Kidney epithelial cell (primary cell): ENCODE measurements around the gene ZNF263. TPM values are rescaled to one million over a fixed set of nuclear protein-coding genes. Genes with fewer than 3 reads are reported as not detected.

Source experiments
- DNase-seq: peaks from one replicate; pipeline ENCODE4 v3.0.0-alpha.2; 2010; ENCODE audit warnings: low read depth
- H3K27me3 ChIP-seq: 2 replicates; pipeline ENCODE4 v1.6.0; 2011; ENCODE audit warnings: low read length; ENCODE audit not compliant: control insufficient read depth, insufficient read depth
- H3K36me3 ChIP-seq: 2 replicates; pipeline ENCODE4 v1.5.1; 2011; ENCODE audit warnings: low read length; ENCODE audit not compliant: control insufficient read depth, insufficient read depth
- H3K4me3 ChIP-seq: 2 replicates; pipeline ENCODE4 v1.5.1; 2011; ENCODE audit warnings: low read depth, mild to moderate bottlenecking, control low read depth, low read length
- CTCF ChIP-seq: IDR thresholded peaks from 2 replicates; pipeline ENCODE4 v1.5.1; 2011; ENCODE audit warnings: mild to moderate bottlenecking, moderate library complexity, low read length, control low read depth, inconsistent platforms; ENCODE audit not compliant: insufficient read depth, poor library complexity, severe bottlenecking
- total RNA-seq: library from RNA; depleted of rRNA; stranded (reverse); fragments of >200 nt; gene quantifications from 2 replicates; pipeline ENCODE4 v1.2.3, GENCODE V29; 2015

ZNF263 gene
- total RNA-seq, 1 donor from 2014 or later = 44.5 TPM

GRCh38 chr16:3242709-3243108, 40.6 kb upstream of the ZNF263 start:
- no peak for DNase-seq
- no peak overlapping the region for H3K4me3 ChIP-seq
- no peak for TF ChIP-seq CTCF
- no peaks in the 10 kb centered on the region for H3K36me3 ChIP-seq
- H3K27me3 ChIP-seq = no peaks in the 10 kb centered on the region

- no peak for TF ChIP-seq CTCF
- Histone ChIP-seq H3K36me3 (no peaks in the 10 kb centered on the region), H3K27me3 (no peaks in the 10 kb centered on the region), H3K4me3 (no peak overlapping the region)
- DNase-seq = no peak
Measured at GRCh38 chr16:3243882-3244281, 39.4 kb upstream of the ZNF263 start.

- DNase-seq = no peak
- Histone ChIP-seq H3K4me3 (no peak overlapping the region), H3K27me3 (no peaks in the 10 kb centered on the region), H3K36me3 (no peaks in the 10 kb centered on the region)
- TF ChIP-seq CTCF = no peak
Measured at GRCh38 chr16:3246002-3246401, 37.3 kb upstream of the ZNF263 start.

GRCh38 chr16:3246876-3247275, 36.4 kb upstream of the ZNF263 start:
- no peak for DNase-seq
- no peaks in the 10 kb centered on the region for H3K27me3 ChIP-seq
- TF ChIP-seq CTCF = no peak
- no peaks in the 10 kb centered on the region for H3K36me3 ChIP-seq
- H3K4me3 ChIP-seq = no peak overlapping the region

- DNase-seq = no peak
- Histone ChIP-seq H3K27me3 (no peaks in the 10 kb centered on the region), H3K36me3 (no peaks in the 10 kb centered on the region), H3K4me3 (no peak overlapping the region)
- TF ChIP-seq CTCF = no peak
Measured at GRCh38 chr16:3248596-3248995, 34.7 kb upstream of the ZNF263 start.

- no peak overlapping the region for H3K4me3 ChIP-seq
- no peaks in the 10 kb centered on the region for H3K36me3 ChIP-seq
- H3K27me3 ChIP-seq = no peaks in the 10 kb centered on the region
- DNase-seq = no peak
- no peak for TF ChIP-seq CTCF
Measured at GRCh38 chr16:3249020-3249419, 34.3 kb upstream of the ZNF263 start.
